DND-41 (cell line): ENCODE measurements around the gene IGSF22.

Experiments
- ATAC-seq: fragments of 200-7000 bp; cut with Tn5 transposase; 3 replicates; pipeline ENCODE4 v1.9.1; 2021; ENCODE audit warnings: low read depth; ENCODE audit not compliant: insufficient read depth
- DNase-seq: peaks from one replicate; pipeline ENCODE4 v3.0.0-alpha.2; 2020
- H2AFZ ChIP-seq: 2 replicates; pipeline ENCODE4 v1.6.0; 2012; ENCODE audit warnings: low read depth, low read length
- H3K27ac ChIP-seq: 2 replicates; pipeline ENCODE4 v1.5.1; 2012; ENCODE audit warnings: low read length, inconsistent platforms
- H3K27me3 ChIP-seq: fragments of 200-600 bp; sonication (generic); 2 replicates; pipeline ENCODE4 v1.6.0; 2012; ENCODE audit warnings: low read length, mild to moderate bottlenecking, inconsistent platforms; ENCODE audit not compliant: insufficient read depth, poor library complexity
- H3K36me3 ChIP-seq: 2 replicates; pipeline ENCODE4 v1.5.1; 2012; ENCODE audit warnings: low read length, inconsistent platforms; ENCODE audit not compliant: insufficient read depth
- H3K4me1 ChIP-seq: 2 replicates; pipeline ENCODE4 v1.5.1; 2012; ENCODE audit warnings: mild to moderate bottlenecking, low read length; ENCODE audit not compliant: insufficient read depth
- H3K4me2 ChIP-seq: 2 replicates; pipeline ENCODE4 v1.6.0; 2012; ENCODE audit warnings: mild to moderate bottlenecking, moderate library complexity, low read length, inconsistent platforms; ENCODE audit not compliant: insufficient read depth
- H3K4me3 ChIP-seq, 2 experiments: fragments of 200-600 bp in 1 of 2; shearing (Covaris generic) in 1 of 2; 2 replicates each; pipeline ENCODE4 v1.5.1; 2012 to 2016; ENCODE audit warnings: inconsistent platforms in 2 of 2, low read length in 2 of 2, mild to moderate bottlenecking in 2 of 2, low read depth in 1 of 2, moderate library complexity in 1 of 2
- H3K79me2 ChIP-seq: 2 replicates; pipeline ENCODE4 v1.6.0; 2012; ENCODE audit warnings: low read length, inconsistent platforms; ENCODE audit not compliant: insufficient read depth
- H3K9ac ChIP-seq: 2 replicates; pipeline ENCODE4 v1.6.0; 2012; ENCODE audit warnings: low read depth, mild to moderate bottlenecking, inconsistent platforms, low read length, moderate library complexity
- H3K9me3 ChIP-seq: 2 replicates; pipeline ENCODE4 v1.5.1; 2012; ENCODE audit warnings: low read length, moderate library complexity, mild to moderate bottlenecking, inconsistent platforms; ENCODE audit not compliant: insufficient read depth, severe bottlenecking
- H4K20me1 ChIP-seq: 2 replicates; pipeline ENCODE4 v1.6.0; 2012; ENCODE audit warnings: low read length; ENCODE audit not compliant: insufficient read depth
- EZH2 ChIP-seq: IDR thresholded peaks from 3 replicates; pipeline ENCODE4 v1.6.1; 2012; ENCODE audit warnings: borderline replicate concordance, low read depth, mild to moderate bottlenecking, moderate library complexity, low read length, inconsistent platforms; ENCODE audit not compliant: severe bottlenecking
- TF ChIP-seq, protein P1 (sequence below): IDR thresholded peaks from 2 replicates; pipeline ENCODE4 v1.5.1; 2012; ENCODE audit warnings: borderline replicate concordance, low read length, moderate library complexity, mild to moderate bottlenecking; ENCODE audit not compliant: poor library complexity, severe bottlenecking; ENCODE audit errors: extremely low read depth

The IGSF22 gene

GRCh38 chr11:18705651-18706281, 20.2 kb downstream of the IGSF22 start:
- no peak overlapping the region for H3K4me3 ChIP-seq
- H2AFZ ChIP-seq = no peak overlapping the region
- no peaks in the 10 kb centered on the region for H3K36me3 ChIP-seq
- no peak overlapping the region for H3K4me2 ChIP-seq
- ATAC-seq (no peak), DNase-seq (no peak)
- H4K20me1 ChIP-seq = no peaks in the 10 kb centered on the region
- H3K79me2 ChIP-seq = no peaks in the 10 kb centered on the region
- H3K4me1 ChIP-seq = no peaks in the 10 kb centered on the region
- H3K27me3 ChIP-seq = peaks cover 5% of the 10 kb centered on the region
- no peak for TF ChIP-seq EZH2
- TF ChIP-seq, protein P1, sequence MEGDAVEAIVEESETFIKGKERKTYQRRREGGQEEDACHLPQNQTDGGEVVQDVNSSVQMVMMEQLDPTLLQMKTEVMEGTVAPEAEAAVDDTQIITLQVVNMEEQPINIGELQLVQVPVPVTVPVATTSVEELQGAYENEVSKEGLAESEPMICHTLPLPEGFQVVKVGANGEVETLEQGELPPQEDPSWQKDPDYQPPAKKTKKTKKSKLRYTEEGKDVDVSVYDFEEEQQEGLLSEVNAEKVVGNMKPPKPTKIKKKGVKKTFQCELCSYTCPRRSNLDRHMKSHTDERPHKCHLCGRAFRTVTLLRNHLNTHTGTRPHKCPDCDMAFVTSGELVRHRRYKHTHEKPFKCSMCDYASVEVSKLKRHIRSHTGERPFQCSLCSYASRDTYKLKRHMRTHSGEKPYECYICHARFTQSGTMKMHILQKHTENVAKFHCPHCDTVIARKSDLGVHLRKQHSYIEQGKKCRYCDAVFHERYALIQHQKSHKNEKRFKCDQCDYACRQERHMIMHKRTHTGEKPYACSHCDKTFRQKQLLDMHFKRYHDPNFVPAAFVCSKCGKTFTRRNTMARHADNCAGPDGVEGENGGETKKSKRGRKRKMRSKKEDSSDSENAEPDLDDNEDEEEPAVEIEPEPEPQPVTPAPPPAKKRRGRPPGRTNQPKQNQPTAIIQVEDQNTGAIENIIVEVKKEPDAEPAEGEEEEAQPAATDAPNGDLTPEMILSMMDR = no peak
- H3K9ac ChIP-seq = no peak overlapping the region
- no peaks in the 10 kb centered on the region for H3K9me3 ChIP-seq
- H3K27ac ChIP-seq = no peak overlapping the region

- no peak for ATAC-seq
- no peaks in the 10 kb centered on the region for H3K9me3 ChIP-seq
- H3K27me3 ChIP-seq = peaks cover 5% of the 10 kb centered on the region
- no peak overlapping the region for H3K4me2 ChIP-seq
- no peaks in the 10 kb centered on the region for H3K36me3 ChIP-seq
- TF ChIP-seq, protein P1 = no peak
- TF ChIP-seq EZH2 = no peak
- H3K4me1 ChIP-seq = peaks cover 7% of the 10 kb centered on the region
- DNase-seq = no peak
- H4K20me1 ChIP-seq = no peaks in the 10 kb centered on the region; the same call in 1 of the 2 replicates
- H3K4me3 ChIP-seq = no peak overlapping the region
- no peak overlapping the region for H2AFZ ChIP-seq
- H3K9ac ChIP-seq = no peak overlapping the region
- H3K79me2 ChIP-seq = no peaks in the 10 kb centered on the region
- no peak overlapping the region for H3K27ac ChIP-seq
These were observed 21.3 kb downstream of the IGSF22 start for GRCh38 chr11:18704698-18705097.

DNA sequence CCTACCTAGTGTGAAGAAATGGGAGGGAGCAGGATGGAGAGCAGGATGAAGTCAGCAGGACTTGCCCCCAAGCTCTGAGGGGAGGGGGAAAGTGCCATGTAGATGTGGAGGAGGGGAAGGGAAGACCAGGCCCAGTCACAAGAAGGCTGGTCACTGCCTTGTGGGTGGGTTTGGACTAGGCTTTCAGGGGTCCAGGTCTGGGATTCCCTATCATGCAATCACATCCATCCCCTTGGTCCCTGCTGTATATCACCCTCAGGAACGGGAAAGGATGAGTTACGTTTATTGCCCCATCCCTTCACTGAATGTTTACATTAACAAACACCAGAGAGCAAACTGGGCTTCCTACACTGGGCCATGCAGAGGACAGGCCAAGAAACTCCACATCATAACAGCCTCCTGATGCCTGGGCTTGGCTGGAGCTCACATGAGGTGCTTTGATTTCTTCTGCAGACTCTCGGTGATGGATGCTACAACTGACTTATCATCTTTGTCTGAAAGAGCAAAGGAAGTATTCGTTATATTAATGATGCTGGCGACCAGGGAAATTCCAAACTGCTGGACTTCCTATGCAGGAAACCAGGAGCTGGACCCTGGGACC, 21.8 kb downstream of the IGSF22 start:
- TF ChIP-seq, protein P1 = no peak
- no peak for TF ChIP-seq EZH2
- ATAC-seq (no peak), DNase-seq (no peak)

More for the DNA sequence above, 21.8 kb downstream of the IGSF22 start:
- Histone ChIP-seq H3K9ac (no peak overlapping the region), H3K4me3 (no peak overlapping the region), H3K79me2 (no peaks in the 10 kb centered on the region), H2AFZ (no peak overlapping the region), H3K27ac (no peak overlapping the region), H3K4me1 (peaks cover 12% of the 10 kb centered on the region), H3K9me3 (no peaks in the 10 kb centered on the region), H3K4me2 (no peak overlapping the region), H3K36me3 (no peaks in the 10 kb centered on the region), H4K20me1 (no peaks in the 10 kb centered on the region; the same call in 1 of the 2 replicates), H3K27me3 (peaks cover 5% of the 10 kb centered on the region)
